HG03066 (cell line): ENCODE measurements around the gene SAMD14.
"Not testable (repeated sequence)": the region's sequence is repeated elsewhere in the genome, so short reads cannot be mapped to it uniquely, and the experiment has no call there.

Experiments used
- ATAC-seq: cut with Tn5 transposase; IDR thresholded peaks from one replicate; pipeline ENCODE4 v1.9.1; 2021; ENCODE audit warnings: low read depth; ENCODE audit not compliant: unreplicated experiment

Gene SAMD14

GRCh38 chr17:50080096-50080480 lies 49.9 kb downstream of the SAMD14 start:
- no peak for ATAC-seq

GRCh38 chr17:50079334-50080095 lies 50.4 kb downstream of the SAMD14 start:
- ATAC-seq, result no peak

- no peak for ATAC-seq
Observed at GRCh38 chr17:50078430-50078829, 51.5 kb downstream of the SAMD14 start.

- ATAC-seq, result no peak
Observed at GRCh38 chr17:50076591-50077235, 53.2 kb downstream of the SAMD14 start.

DNA sequence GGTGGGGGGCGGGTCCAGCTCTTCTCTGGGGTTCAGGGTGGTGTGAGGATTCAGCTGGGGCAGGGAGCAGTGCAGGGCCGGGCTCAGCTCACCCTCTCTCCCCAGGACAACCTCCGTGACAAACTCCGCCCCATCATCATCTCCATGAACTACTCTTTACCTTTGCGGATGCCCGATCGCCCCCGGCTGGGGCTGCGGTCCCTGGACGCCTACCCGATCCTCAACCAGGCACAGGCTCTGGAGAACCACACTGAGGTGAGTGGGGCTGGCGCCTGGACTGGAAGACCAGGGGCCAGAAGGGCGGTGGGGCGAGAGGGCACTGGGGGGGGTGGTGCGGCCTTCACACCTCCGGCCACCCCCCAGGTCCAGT lies 53.8 kb downstream of the SAMD14 start:
- no peak for ATAC-seq

DNA sequence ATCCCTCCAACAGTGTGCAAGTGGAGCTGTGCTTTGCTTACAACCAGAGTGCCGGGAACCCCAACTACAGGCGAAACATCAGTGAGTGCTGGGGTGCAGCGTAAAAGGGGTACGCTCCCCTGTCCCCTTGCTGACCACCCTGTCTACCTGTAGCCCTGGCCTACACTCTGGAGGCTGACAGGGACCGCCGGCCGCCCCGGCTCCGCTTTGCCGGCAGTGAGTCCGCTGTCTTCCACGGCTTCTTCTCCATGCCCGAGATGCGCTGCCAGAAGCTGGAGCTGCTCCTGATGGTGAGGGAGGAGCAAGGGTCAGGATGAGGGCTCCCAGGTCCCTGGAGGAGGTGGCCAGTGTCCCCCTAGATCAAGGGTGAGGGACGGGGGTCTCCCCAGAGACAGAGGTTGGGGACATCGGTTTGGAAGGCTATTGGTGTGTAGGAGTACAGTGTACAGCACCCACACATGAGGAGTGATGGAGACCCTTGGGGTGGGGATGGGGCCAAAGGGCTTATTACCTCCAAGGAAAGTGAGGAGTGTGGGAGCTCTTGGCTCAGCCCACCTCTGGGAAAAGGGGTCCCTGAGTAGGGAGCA lies 54.4 kb downstream of the SAMD14 start:
- ATAC-seq, result no peak

DNA sequence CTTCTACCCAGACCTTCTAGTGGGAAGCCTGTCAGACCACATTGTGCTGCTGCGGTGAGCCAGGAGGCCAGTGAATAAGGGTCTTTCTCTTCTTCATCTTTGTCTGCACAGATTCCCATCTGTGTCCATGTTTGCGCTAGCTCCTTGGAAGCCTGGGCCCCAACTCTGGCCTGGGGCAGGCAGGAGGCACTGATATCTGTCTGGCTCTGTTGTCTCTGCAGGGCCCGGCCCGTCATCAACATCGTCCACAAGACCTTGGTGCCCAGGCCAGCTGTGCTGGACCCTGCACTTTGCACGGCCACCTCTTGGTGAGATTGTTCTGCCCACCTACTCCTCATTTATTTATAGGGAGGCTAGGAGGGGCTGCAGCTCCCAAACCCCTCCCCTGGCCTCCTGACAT lies 55.7 kb downstream of the SAMD14 start:
- ATAC-seq, result no peak

GRCh38 chr17:50072925-50073324 lies 57.0 kb downstream of the SAMD14 start:
- no peak for ATAC-seq

DNA sequence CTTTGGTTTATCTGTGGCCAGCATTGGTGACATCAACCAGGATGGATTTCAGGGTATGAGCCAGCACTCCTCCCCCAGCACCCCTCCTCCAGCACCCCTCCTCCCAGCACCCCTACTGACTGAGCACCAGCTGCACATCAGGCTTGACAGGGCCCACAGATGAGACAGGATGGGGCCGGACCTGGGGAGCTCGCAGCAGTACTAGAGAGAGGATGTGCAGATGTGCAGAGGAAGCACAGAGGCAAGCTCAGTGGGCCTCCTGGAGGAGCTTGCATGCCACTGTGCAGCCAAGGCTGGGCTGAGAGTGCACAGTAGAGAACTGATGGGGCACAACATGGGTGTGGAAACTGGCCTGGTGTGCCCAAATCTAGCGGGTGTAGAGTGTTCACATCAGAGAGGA lies 57.8 kb downstream of the SAMD14 start:
- no peak for ATAC-seq

DNA sequence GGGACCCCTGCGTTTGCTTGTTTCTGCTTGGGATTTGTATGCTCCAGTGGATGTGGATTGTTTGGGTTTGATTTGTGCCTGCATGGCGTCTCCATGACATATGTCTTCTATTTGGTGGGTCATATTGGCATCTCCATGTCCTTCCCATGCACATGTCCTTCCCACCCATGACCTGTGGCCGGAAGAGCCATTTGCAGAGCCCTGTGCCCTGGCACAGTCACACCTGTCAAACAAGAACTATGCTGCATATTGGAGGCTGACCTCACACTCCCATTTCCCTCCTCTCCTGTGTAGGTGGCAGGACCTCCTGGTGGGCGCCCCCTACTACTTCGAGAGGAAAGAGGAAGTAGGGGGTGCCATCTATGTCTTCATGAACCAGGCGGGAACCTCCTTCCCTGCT lies 58.3 kb downstream of the SAMD14 start:
- no peak for ATAC-seq

DNA sequence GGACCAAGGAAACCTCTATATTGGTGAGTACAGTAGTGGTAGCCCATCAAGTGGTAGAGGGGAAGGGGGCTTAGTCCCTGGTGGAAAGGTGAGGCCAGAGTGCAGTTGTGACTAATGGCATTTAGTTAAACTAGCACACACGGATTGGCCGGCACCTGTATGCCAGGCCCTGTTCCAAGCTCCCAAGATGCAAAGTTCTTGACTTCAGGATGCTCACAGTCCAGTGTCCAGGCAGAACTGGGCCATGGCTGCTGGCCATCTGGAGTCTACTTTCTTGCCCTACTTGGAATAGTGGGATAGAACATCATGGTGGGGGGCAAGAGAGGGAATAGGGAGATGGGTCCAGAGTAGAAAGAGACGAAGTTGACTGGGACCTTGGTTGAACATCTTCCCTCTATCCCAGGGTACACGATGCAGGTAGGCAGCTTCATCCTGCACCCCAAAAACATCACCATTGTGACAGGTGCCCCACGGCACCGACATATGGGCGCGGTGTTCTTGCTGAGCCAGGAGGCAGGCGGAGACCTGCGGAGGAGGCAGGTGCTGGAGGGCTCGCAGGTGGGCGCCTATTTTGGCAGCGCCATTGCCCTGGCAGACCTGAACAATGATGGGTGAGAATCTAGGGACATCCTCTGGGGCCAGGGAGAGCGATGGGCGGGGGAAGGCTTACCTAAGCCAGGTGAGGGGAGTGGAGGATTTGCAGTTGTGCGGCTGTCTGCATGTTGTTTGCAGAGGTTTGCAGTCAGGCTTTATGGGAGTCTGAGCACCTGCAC lies 58.9 kb downstream of the SAMD14 start:
- no peak for ATAC-seq

DNA sequence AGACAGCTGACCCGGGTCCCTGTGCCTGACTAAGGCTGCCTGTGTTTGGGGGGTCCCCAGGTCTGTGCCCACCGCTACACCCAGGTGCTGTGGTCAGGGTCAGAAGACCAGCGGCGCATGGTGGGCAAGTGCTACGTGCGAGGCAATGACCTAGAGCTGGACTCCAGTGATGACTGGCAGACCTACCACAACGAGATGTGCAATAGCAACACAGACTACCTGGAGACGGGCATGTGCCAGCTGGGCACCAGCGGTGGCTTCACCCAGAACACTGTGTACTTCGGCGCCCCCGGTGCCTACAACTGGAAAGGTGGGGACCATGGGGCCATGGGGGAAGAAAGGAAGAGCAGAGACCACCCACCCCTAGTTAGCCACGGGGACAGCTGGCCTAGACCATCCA lies 62.0 kb downstream of the SAMD14 start:
- no peak for ATAC-seq

DNA sequence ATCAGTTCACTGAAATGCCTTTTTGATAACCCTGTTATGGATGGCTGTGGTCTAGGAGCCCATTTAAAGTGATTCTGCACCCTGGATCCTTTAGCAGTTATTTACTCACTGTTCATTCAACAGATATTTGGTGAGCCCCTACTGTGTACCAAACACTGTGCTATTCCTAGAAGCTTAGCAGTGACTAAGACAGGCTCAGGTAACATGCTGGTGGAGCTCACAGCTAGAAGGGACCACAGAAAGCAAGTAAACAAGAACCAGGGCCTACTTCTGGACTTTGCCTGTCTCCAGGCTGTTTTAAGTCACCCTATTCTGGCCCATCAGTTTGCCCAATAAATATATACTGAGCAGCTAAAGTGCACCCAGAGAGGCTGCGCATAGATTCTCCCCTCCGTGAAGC lies 63.0 kb downstream of the SAMD14 start:
- ATAC-seq, result no peak

DNA sequence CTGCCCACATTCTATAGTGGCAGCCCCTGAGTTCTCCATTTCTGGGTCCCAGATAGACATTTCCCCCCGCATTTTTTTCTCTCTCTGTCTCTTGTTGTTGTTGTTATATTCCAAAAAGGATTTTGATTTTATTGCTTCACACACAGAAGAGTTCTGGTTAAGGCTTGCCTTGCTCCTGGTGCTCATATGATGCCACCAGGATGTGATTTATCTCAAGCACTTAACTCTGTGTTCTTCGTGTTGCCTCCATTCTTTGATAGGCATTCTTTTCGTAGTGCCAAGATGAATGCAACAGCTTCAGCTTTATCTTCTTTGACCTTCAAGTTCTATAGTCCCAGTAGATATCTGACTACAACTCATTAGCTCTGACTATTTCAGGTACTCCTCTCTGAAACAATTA lies 64.9 kb downstream of the SAMD14 start:
- no peak for ATAC-seq

DNA sequence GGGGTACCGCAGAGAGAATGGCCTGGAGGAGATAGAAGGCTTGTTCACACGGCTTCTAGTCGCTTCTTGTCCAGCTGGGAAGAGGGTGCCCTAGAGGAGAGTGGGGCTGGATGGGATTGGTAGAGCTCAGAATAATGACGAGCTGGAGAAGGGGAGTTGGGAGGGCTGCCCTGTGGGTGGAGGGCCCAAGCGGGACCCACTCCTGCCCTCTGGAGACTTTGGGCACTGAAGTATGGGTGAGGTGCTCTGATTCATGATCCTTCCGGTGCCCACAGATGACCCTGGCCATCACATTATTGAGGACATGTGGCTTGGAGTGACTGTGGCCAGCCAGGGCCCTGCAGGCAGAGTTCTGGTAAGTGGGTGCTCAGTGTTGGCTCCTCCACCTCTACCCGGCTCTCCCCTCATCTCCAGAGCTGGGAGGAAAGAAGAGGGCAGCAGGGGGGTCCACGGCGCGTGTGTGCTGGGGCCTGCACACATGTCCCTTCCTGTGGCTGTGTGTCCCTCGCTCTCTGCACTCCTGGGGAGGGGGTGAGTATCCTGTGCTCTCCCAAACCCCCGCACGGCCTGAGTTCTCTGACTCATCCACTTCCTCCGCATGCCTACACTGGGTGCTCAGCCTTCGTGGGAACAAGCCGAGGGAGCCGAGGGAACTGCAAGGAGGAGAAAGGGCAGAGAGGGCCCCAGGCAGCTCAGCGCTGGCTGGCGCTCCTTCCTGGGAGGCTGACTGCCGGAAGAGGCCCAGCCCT lies 65.5 kb downstream of the SAMD14 start:
- ATAC-seq, result no peak

GRCh38 chr17:50063561-50064252 lies 66.3 kb downstream of the SAMD14 start:
- ATAC-seq, result no peak

GRCh38 chr17:50062293-50063243 lies 67.4 kb downstream of the SAMD14 start:
- no peak for ATAC-seq

DNA sequence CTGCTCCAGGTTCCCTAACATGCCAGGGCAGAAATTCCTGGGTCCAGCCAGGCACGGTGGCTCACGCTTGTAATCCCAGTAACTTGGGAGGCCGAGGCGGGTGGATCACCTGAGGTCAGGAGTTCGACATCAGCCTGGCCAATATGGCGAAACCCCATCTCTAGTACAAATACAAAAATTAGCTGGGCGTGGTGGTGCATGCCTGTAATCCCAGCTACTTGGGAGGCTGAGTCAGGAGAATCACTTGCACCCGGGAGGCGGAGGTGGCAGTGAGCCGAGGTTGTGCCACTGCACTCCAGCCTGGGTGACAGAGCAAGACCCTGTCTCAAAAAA lies 68.3 kb downstream of the SAMD14 start:
- not testable (repeated sequence) for ATAC-seq
